Neural progenitor cell (in vitro differentiated cells): ENCODE data around the gene LRRC32. TPM values are rescaled to one million over a fixed set of nuclear protein-coding genes. Genes with fewer than 3 reads are reported as not detected.
A peak's percentile ranks its signal among the peaks of the same experiment; 100 is the strongest.

ENCODE experiments used
- DNase-seq: peaks from one replicate; pipeline ENCODE4 v3.0.0-alpha.2; 2016; ENCODE audit warnings: low spot score
- H2AFZ ChIP-seq: fragments of 200-600 bp; sonication (generic); replicated peaks from 2 replicates; pipeline ENCODE4 v1.6.1; 2016; ENCODE audit warnings: antibody characterized with exemption
- H3F3A ChIP-seq: fragments of 200-600 bp; sonication (generic); 2 replicates; pipeline ENCODE4 v1.6.1; 2016; ENCODE audit warnings: antibody characterized with exemption, low read depth
- H3K27ac ChIP-seq: fragments of 200-600 bp; sonication (generic); 2 replicates; pipeline ENCODE4 v1.5.1; 2016; ENCODE audit warnings: mild to moderate bottlenecking
- H3K27me3 ChIP-seq: fragments of 200-600 bp; sonication (generic); 2 replicates; pipeline ENCODE4 v1.6.1; 2016; ENCODE audit warnings: mild to moderate bottlenecking, moderate library complexity
- H3K36me3 ChIP-seq: fragments of 200-600 bp; sonication (generic); 2 replicates; pipeline ENCODE4 v1.5.1; 2016
- H3K4me1 ChIP-seq: fragments of 200-600 bp; sonication (generic); 2 replicates; pipeline ENCODE4 v1.6.1; 2016; ENCODE audit warnings: mixed run types
- H3K4me2 ChIP-seq: fragments of 200-600 bp; sonication (generic); 2 replicates; pipeline ENCODE4 v1.6.1; 2016
- H3K4me3 ChIP-seq: fragments of 200-600 bp; sonication (generic); 2 replicates; pipeline ENCODE4 v1.5.1; 2016
- H3K79me2 ChIP-seq: fragments of 200-600 bp; sonication (generic); 2 replicates; pipeline ENCODE4 v1.6.1; 2016; ENCODE audit warnings: low read depth
- H3K9ac ChIP-seq: fragments of 200-600 bp; sonication (generic); 2 replicates; pipeline ENCODE4 v1.6.1; 2016
- H3K9me3 ChIP-seq: fragments of 200-600 bp; sonication (generic); 2 replicates; pipeline ENCODE4 v1.5.1; 2016; ENCODE audit warnings: low read depth
- H4K20me1 ChIP-seq: fragments of 200-600 bp; sonication (generic); 2 replicates; pipeline ENCODE4 v1.6.1; 2016; ENCODE audit warnings: low read depth
- H3K27ac Mint-ChIP-seq: 3 replicates; pipeline ENCODE4 v1.8.0; 2021; ENCODE audit warnings: mixed read lengths
- H3K27me3 Mint-ChIP-seq: 2 replicates; pipeline ENCODE4 v1.8.0; 2022; ENCODE audit warnings: low read depth, mild to moderate bottlenecking, inconsistent platforms, moderate library complexity, mixed read lengths; ENCODE audit not compliant: insufficient read depth
- H3K36me3 Mint-ChIP-seq: 3 replicates; pipeline ENCODE4 v1.8.0; 2021; ENCODE audit warnings: mixed read lengths
- H3K4me1 Mint-ChIP-seq: 3 replicates; pipeline ENCODE4 v1.8.0; 2021; ENCODE audit warnings: mixed read lengths
- H3K4me3 Mint-ChIP-seq: 3 replicates; pipeline ENCODE4 v1.8.0; 2021; ENCODE audit warnings: mild to moderate bottlenecking, moderate library complexity, mixed read lengths
- H3K9me3 Mint-ChIP-seq: 3 replicates; pipeline ENCODE4 v1.8.0; 2020; ENCODE audit warnings: mixed read lengths
- CTCF ChIP-seq: fragments of 200-600 bp; sonication (generic); IDR thresholded peaks from 2 replicates; pipeline ENCODE4 v1.5.1; 2017; ENCODE audit warnings: antibody characterized with exemption, mild to moderate bottlenecking
- EZH2 ChIP-seq: fragments of 200-600 bp; sonication (generic); IDR thresholded peaks from 2 replicates; pipeline ENCODE4 v1.6.1; 2017; ENCODE audit warnings: antibody characterized with exemption, mild to moderate bottlenecking, moderate library complexity
- EZH2phosphoT487 ChIP-seq: fragments of 200-600 bp; sonication (generic); IDR thresholded peaks from 2 replicates; pipeline ENCODE4 v1.6.1; 2017; ENCODE audit warnings: antibody characterized with exemption
- total RNA-seq: library from RNA; depleted of rRNA; stranded (reverse); fragments of >200 nt; gene quantifications from 2 replicates; pipeline ENCODE4 v1.2.3, GENCODE V29; 2015; ENCODE audit warnings: low replicate concordance

The LRRC32 gene
- total RNA-seq, 1 donor from 2014 or later, result 0.21 TPM

GRCh38 chr11:76713499-76713898, 43.0 kb upstream of the LRRC32 start:
- Histone ChIP-seq H3K4me1 (no peaks in the 10 kb centered on the region), H4K20me1 (no peaks in the 10 kb centered on the region), H3K27me3 (no peaks in the 10 kb centered on the region), H3K9me3 (no peaks in the 10 kb centered on the region), H3K9ac (no peak overlapping the region), H3K4me2 (no peak overlapping the region), H3K79me2 (no peaks in the 10 kb centered on the region), H2AFZ (no peak overlapping the region), H3F3A (no peaks in the 10 kb centered on the region), H3K36me3 (no peaks in the 10 kb centered on the region), H3K27ac (no peak overlapping the region), H3K4me3 (no peak overlapping the region)
- no peak overlapping the region for H3K27ac Mint-ChIP-seq
- no peaks in the 10 kb centered on the region for H3K36me3 Mint-ChIP-seq
- TF ChIP-seq CTCF, result no peak
- TF ChIP-seq EZH2, result no peak
- TF ChIP-seq EZH2phosphoT487, result no peak
- no peak overlapping the region for H3K4me3 Mint-ChIP-seq
- no peaks in the 10 kb centered on the region for H3K4me1 Mint-ChIP-seq
- peaks cover 12% of the 10 kb centered on the region for H3K27me3 Mint-ChIP-seq
- no peak for DNase-seq
- H3K9me3 Mint-ChIP-seq, result no peaks in the 10 kb centered on the region

- Mint-ChIP-seq H3K9me3 (no peaks in the 10 kb centered on the region), H3K36me3 (no peaks in the 10 kb centered on the region), H3K4me1 (no peaks in the 10 kb centered on the region), H3K27me3 (peaks cover 12% of the 10 kb centered on the region), H3K4me3 (no peak overlapping the region), H3K27ac (peak overlapping the region; percentile 11)
- H3F3A ChIP-seq, result no peaks in the 10 kb centered on the region
- H3K27me3 ChIP-seq, result no peaks in the 10 kb centered on the region
- DNase-seq, result no peak
- H3K4me1 ChIP-seq, result no peaks in the 10 kb centered on the region
- no peak for TF ChIP-seq CTCF
- TF ChIP-seq EZH2phosphoT487, result no peak
- TF ChIP-seq EZH2, result no peak
- H3K9me3 ChIP-seq, result no peaks in the 10 kb centered on the region
- no peaks in the 10 kb centered on the region for H3K36me3 ChIP-seq
- no peaks in the 10 kb centered on the region for H3K79me2 ChIP-seq
- H3K4me2 ChIP-seq, result no peak overlapping the region
- H4K20me1 ChIP-seq, result no peaks in the 10 kb centered on the region
- H3K4me3 ChIP-seq, result no peak overlapping the region
- H2AFZ ChIP-seq, result no peak overlapping the region
- no peak overlapping the region for H3K27ac ChIP-seq
- no peak overlapping the region for H3K9ac ChIP-seq
Observed at GRCh38 chr11:76712125-76712524, 41.6 kb upstream of the LRRC32 start.

GRCh38 chr11:76709756-76710155, 39.2 kb upstream of the LRRC32 start:
- Mint-ChIP-seq H3K36me3 (no peaks in the 10 kb centered on the region), H3K27me3 (peaks cover 12% of the 10 kb centered on the region), H3K4me3 (no peak overlapping the region), H3K9me3 (peaks cover 2% of the 10 kb centered on the region), H3K4me1 (no peaks in the 10 kb centered on the region), H3K27ac (no peak overlapping the region)
- no peaks in the 10 kb centered on the region for H4K20me1 ChIP-seq
- no peaks in the 10 kb centered on the region for H3K36me3 ChIP-seq
- no peak overlapping the region for H3K27ac ChIP-seq
- H2AFZ ChIP-seq, result no peak overlapping the region
- no peaks in the 10 kb centered on the region for H3K9me3 ChIP-seq
- H3F3A ChIP-seq, result no peaks in the 10 kb centered on the region
- no peak overlapping the region for H3K4me3 ChIP-seq
- H3K4me1 ChIP-seq, result no peaks in the 10 kb centered on the region
- no peak for DNase-seq
- TF ChIP-seq EZH2 (no peak), EZH2phosphoT487 (no peak), CTCF (no peak)
- no peaks in the 10 kb centered on the region for H3K27me3 ChIP-seq
- H3K4me2 ChIP-seq, result no peak overlapping the region
- no peaks in the 10 kb centered on the region for H3K79me2 ChIP-seq
- no peak overlapping the region for H3K9ac ChIP-seq
